Heart right ventricle (tissue), 16 donors: ENCODE results near the gene NUDT16L1. TPM values are rescaled to one million over a fixed set of nuclear protein-coding genes. Genes with fewer than 3 reads are reported as not detected.

Experiments
- ATAC-seq, 8 donors: fragments of 200-7000 bp; cut with Tn5 transposase; one replicate each; pipeline ENCODE4 v1.9.1; 2020; ENCODE audit warnings: mild to moderate bottlenecking in 8 of 8, moderate library complexity in 8 of 8, moderate number of reproducible peaks in 1 of 8
- DNase-seq, 2 donors: peaks; one replicate each; pipeline ENCODE4 v3.0.0-alpha.2; 2020
- H3K27ac ChIP-seq, 10 donors: fragments of 200-600 bp; sonication (generic) in 2 of 10; one replicate each; pipeline versions ENCODE4 v1.5.0 to v1.8.0; 2020 to 2022; ENCODE audit warnings: mild to moderate bottlenecking in 3 of 10
- H3K27me3 ChIP-seq, 7 donors: fragments of 200-600 bp; one replicate each; pipeline ENCODE4 v1.8.0; 2021 to 2022; ENCODE audit warnings: mild to moderate bottlenecking in 2 of 7
- H3K36me3 ChIP-seq, 9 donors: fragments of 200-600 bp; sonication (generic) in 1 of 9; one replicate each; pipeline versions ENCODE4 v1.5.0 to v1.8.0; 2020 to 2022; ENCODE audit warnings: mild to moderate bottlenecking in 2 of 9
- H3K4me1 ChIP-seq, 9 donors: fragments of 200-600 bp; sonication (generic) in 1 of 9; one replicate each; pipeline versions ENCODE4 v1.5.0 to v1.8.0; 2020 to 2022; ENCODE audit warnings: mild to moderate bottlenecking in 4 of 9
- H3K4me3 ChIP-seq, 10 donors: fragments of 200-600 bp; sonication (generic) in 2 of 10; one replicate each; pipeline versions ENCODE4 v1.5.0 to v1.8.0; 2020 to 2022; ENCODE audit warnings: mild to moderate bottlenecking in 7 of 10, moderate library complexity in 2 of 10
- H3K9me3 ChIP-seq, 11 donors: fragments of 200-600 bp in 10 of 11; sonication (generic) in 2 of 11; one replicate each; pipeline versions ENCODE4 v1.5.0 to v1.8.0; 2013 to 2022; ENCODE audit warnings: mild to moderate bottlenecking in 2 of 11, control low read depth in 1 of 11, moderate library complexity in 1 of 11
- WGBS, 2 donors: extraction: QIAGEN DNeasy Blood & Tissue Kit; methylation state at CpG; one replicate each; pipeline ENCODE4 v1.1.7; 2013; ENCODE audit warnings: inconsistent platforms in 1 of 2; 5-methylcytosine and 5-hydroxymethylcytosine counted together
- intact Hi-C, 10 donors: fragments of 100-400 bp; cut with DNase I; formaldehyde crosslinking; loops; one replicate each; pipeline versions ENCODE4 v1.11.1 to v1.14.2; 2022
- polyA plus RNA-seq, 2 donors: library from polyadenylated mRNA; stranded (reverse); fragments of 200-250 nt; gene quantifications; one replicate each; pipeline ENCODE4 v1.2.3, GENCODE V29; 2013
- total RNA-seq, 10 donors: library from RNA; stranded (reverse); fragmentation: NEBNext Ultra II Directional in 3 of 10; extraction: Animal tissue kit (Norgen Biotek cat#: 25700) in 3 of 10; gene quantifications; one replicate each; pipeline versions ENCODE4 v1.2.1 to v1.2.4, GENCODE V29; 2021 to 2023
- TF ChIP-seq, protein P1 (sequence below), 9 donors: fragments of 200-600 bp; sonication (generic) in 2 of 9; IDR thresholded peaks; one replicate each; pipeline versions ENCODE4 v1.5.0 to v1.8.0; 2021 to 2022; ENCODE audit warnings: antibody characterized with exemption in 9 of 9, mild to moderate bottlenecking in 5 of 9, moderate library complexity in 1 of 9
- donor health status: Arrhythmogenic right ventricular cardiomyopathy.
- donor health status: ischemic (EF 13 %, LVEDD 7.1; RV severe dilation, severe dysfunction).
- donor health status: healthy with polysubstance abuse.
- donor health status: DM: no; HTN: yes; CAD: no.
- donor health status: DM: no; HTN: no; CAD: no.
- donor health status: ischemic (EF 25% LVEDD 6.9; RV normal size, moderate dysfunction).
- donor health status: ischemic (EF 25% LVEDD 5.7; RV mildly dilated, moderate dysfunction).
- donor health status: healthy.
- donor health status: DM: yes; HTN: yes; CAD: no.
- donor health status: Ischemic cardiomyopathy.
- donor health status: ischemic (EF 35%, LVEDD 5.7; RV mildly dilated, moderate dysfunction).
- donor health status: nonischemic (EF 11% LVEDD 7.7; RV severe dilation, severe dysfunction).
- donor health status: DM: yes; HTN: yes; CAD: no.
- donor health status: PGD.
- donor health status: ischemic (EF 29% LVEDD 5.4; RV normal size, mild dysfunction).
- donor health status: nonischemic (EF 23%, LVEDD 6.1; RV moderate dilation, normal function).

The NUDT16L1 gene
- total and polyA plus RNA-seq, 12 donors: 25.4 to 65.7 (median 47.0) TPM

DNA sequence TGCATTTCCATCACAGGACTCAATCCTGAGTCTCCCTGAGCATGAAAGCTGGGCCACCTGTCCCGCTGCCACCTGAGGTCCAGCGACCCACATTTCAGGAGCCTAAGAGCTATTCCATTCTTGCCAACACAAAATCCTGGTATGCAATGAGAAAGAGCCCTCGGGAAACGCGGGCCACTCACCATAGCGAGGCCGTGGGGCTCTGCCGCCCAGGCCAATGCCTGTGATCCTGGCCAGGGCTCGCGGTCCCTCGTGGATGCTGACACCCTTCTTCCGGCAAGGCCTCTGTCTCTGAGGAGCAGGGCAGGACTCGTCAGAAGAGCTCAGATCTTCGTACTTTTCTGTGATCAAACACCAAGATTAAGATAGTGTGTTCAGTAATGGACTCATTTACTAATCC, 11.6 kb downstream of the NUDT16L1 start:
- H3K4me1 ChIP-seq: peaks cover 0 to 12% (median 0%) of the 10 kb centered on the region in 9 donors
- intact Hi-C loops: no loop called here

DNA sequence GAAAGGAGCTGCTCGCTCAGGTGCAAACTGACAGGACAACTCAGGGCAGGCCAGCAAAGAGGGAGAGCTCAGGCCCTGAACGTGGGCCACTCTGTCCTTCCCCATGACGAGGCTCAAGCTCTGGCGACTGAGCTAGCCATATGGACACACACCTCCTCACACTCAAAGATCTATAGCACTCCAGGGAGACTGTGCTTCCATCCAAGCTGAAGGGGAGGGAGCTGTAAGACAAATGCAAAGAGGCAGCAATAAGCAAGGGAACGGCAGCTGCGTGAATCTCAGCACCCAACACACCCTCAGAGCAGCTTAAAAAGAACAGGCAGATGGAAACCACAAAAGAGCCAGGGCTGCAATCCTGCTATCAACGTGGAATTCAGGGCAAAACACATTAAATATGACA, 13.5 kb downstream of the NUDT16L1 start:
- ATAC-seq (no peak), DNase-seq (no peak)
- intact Hi-C loops: no loop called here
- TF ChIP-seq, protein P1, sequence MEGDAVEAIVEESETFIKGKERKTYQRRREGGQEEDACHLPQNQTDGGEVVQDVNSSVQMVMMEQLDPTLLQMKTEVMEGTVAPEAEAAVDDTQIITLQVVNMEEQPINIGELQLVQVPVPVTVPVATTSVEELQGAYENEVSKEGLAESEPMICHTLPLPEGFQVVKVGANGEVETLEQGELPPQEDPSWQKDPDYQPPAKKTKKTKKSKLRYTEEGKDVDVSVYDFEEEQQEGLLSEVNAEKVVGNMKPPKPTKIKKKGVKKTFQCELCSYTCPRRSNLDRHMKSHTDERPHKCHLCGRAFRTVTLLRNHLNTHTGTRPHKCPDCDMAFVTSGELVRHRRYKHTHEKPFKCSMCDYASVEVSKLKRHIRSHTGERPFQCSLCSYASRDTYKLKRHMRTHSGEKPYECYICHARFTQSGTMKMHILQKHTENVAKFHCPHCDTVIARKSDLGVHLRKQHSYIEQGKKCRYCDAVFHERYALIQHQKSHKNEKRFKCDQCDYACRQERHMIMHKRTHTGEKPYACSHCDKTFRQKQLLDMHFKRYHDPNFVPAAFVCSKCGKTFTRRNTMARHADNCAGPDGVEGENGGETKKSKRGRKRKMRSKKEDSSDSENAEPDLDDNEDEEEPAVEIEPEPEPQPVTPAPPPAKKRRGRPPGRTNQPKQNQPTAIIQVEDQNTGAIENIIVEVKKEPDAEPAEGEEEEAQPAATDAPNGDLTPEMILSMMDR (IDR thresholded peaks at IDR 0.05): no peak
- H3K4me3 ChIP-seq: no peak overlapping the region
- no peak overlapping the region for H3K27ac ChIP-seq
- peaks cover 0 to 2% (median 0%) of the 10 kb centered on the region in 9 donors for H3K4me1 ChIP-seq
- no peaks in the 10 kb centered on the region for H3K27me3 ChIP-seq
- H3K9me3 ChIP-seq: no peaks in the 10 kb centered on the region
- 93 to 94% methylated on average over 7 of the region's 7 CpGs for whole genome bisulfite sequencing, 2 donors
- peaks cover 0 to 90% (median 39%) of the 10 kb centered on the region in 9 donors for H3K36me3 ChIP-seq

More for the DNA sequence above, 11.6 kb downstream of the NUDT16L1 start:
- Histone ChIP-seq H3K27me3 (no peaks in the 10 kb centered on the region), H3K27ac (no peak overlapping the region), H3K9me3 (no peaks in the 10 kb centered on the region), H3K4me3 (no peak overlapping the region), H3K36me3 (peaks cover 0 to 92% (median 42%) of the 10 kb centered on the region in 9 donors)
- TF ChIP-seq, protein P1 (IDR thresholded peaks at IDR 0.05): no peak
- ATAC-seq (no peak), DNase-seq (no peak)
- 96 to 97% methylated on average over 14 of the region's 14 CpGs for WGBS, 2 donors

DNA sequence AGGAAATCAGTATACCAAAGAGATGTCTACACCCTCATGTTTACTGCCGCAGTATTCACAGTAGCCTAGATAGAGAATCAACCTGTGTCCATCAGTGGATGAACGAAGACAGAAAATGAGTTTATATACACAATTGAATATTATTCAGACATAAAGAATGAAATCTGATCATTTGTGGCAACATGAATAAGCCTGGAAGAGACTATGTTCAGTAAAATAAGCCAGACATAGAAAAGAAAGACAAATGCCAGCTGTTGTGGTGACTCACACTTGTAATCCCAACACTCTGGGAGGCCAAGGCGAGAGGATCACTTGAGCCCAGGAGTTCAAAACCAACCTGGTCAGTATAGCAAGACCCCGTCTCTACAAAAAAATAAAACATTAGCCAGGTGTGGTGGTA, 16.1 kb downstream of the NUDT16L1 start:
- Histone ChIP-seq H3K4me3 (no peak overlapping the region), H3K9me3 (no peaks in the 10 kb centered on the region), H3K27ac (no peak overlapping the region), H3K36me3 (peaks cover 0 to 92% (median 47%) of the 10 kb centered on the region in 9 donors), H3K27me3 (no peaks in the 10 kb centered on the region), H3K4me1 (no peaks in the 10 kb centered on the region)
- TF ChIP-seq, protein P1 (IDR thresholded peaks at IDR 0.05): no peak
- WGBS, 2 donors: 96 to 97% methylated on average over 4 of the region's 4 CpGs
- ATAC-seq (no peak), DNase-seq (no peak)
- intact Hi-C loops: no loop called here

DNA sequence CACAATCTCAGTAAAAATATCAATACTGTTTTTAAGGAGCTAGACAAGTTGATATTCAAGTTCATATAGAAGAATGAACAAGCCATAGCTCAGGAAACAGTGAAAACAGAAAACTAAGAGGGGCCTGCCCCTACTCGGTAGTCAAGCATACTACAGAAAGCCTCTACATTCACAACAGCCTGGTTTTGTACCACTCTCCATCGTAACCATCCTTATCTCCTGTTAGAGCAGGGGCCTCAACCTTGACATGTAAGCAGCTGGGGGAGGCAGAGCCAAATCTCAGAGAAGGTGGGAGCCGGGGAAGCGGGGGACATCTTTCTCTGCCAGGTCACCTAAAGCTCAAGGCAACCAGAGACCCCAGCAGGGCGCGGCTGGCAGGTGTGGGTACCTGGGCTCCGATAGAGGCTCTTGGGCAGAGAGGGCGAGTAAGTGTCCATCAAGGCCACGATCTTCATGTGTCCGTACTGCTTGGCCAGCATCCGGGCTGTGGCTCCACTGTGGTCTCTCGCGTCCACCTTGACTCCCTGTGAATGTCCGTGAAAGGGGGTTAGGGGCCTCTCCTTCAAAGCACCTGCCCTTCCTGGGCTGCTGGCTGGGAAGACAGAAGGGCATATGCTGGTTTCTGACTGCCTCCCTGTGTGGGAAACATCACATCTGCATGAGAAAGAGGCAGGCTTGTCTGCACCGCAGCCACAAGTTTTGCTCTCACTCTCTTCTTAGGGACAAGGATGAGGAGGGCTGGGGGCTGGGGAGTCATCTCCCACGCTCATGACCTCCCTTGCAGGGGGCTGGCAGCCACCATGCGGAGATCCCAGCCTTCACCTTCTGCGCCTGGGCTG, 20.5 kb downstream of the NUDT16L1 start:
- no peaks in the 10 kb centered on the region for H3K4me1 ChIP-seq
- H3K27me3 ChIP-seq: no peaks in the 10 kb centered on the region
- H3K4me3 ChIP-seq: no peak overlapping the region
- ATAC-seq (no peak), DNase-seq (no peak)
- 79 to 88% methylated on average over 18 of the region's 18 CpGs for WGBS, 2 donors
- H3K27ac ChIP-seq: no peak overlapping the region
- H3K36me3 ChIP-seq: peaks cover 0 to 92% (median 26%) of the 10 kb centered on the region in 9 donors
- intact Hi-C loops: no loop called here
- TF ChIP-seq, protein P1 (IDR thresholded peaks at IDR 0.05): no peak
- no peaks in the 10 kb centered on the region for H3K9me3 ChIP-seq
